Measurements from ENCODE around the gene CAMTA2. TPM values are rescaled to one million over a fixed set of nuclear protein-coding genes. Genes with fewer than 3 reads are reported as not detected.

CAMTA2 gene
- polyA plus RNA-seq, 1 donor from 2014 or later = 7.3 TPM

GRCh38 chr17:4949321-4950074, 38.0 kb downstream of the CAMTA2 start:
- no peaks in the 10 kb centered on the region for H3K9me2 ChIP-seq (ENCODE audit: insufficient read depth, low read length)
- no peaks in the 10 kb centered on the region for H3K9me3 ChIP-seq (ENCODE audit: low read length)
- peak overlapping the region; percentile 87 for H3K9ac ChIP-seq (ENCODE audit: low read length)
- peaks cover 5% of the 10 kb centered on the region for H3K79me2 ChIP-seq (replicated peaks; ENCODE audit: insufficient read depth, low read length)
- H3K4me3 ChIP-seq (ENCODE audit: low read length) = peak overlapping the region; percentile 99
- peak overlapping the region; percentile 60 for H2AFZ ChIP-seq (ENCODE audit: low read depth, low read length)
- no peaks in the 10 kb centered on the region for H3F3A ChIP-seq (ENCODE audit: insufficient read depth, low read length, poor library complexity, severe bottlenecking)
- TF ChIP-seq TAF1 (IDR thresholded peaks at IDR 0.05; ENCODE audit: low read depth) (no peak), REST (IDR thresholded peaks at IDR 0.05; ENCODE audit: borderline replicate concordance) (no peak), SMC3 (conservative IDR thresholded peaks at IDR 0.05; ENCODE audit: poor library complexity) (no peak), CTCF (IDR thresholded peaks at IDR 0.05; ENCODE audit: poor library complexity, severe bottlenecking) (no peak), POLR2AphosphoS5 (IDR thresholded peaks at IDR 0.05) (no peak), MXI1 (conservative IDR thresholded peaks at IDR 0.05; ENCODE audit: poor library complexity, severe bottlenecking) (no peak), EP300 (conservative IDR thresholded peaks at IDR 0.05; ENCODE audit: poor library complexity, severe bottlenecking) (no peak), EZH2 (IDR thresholded peaks at IDR 0.05; ENCODE audit: borderline replicate concordance, insufficient read depth, low read length, poor library complexity, severe bottlenecking) (no peak), RAD21 (conservative IDR thresholded peaks at IDR 0.05) (no peak)
- H4K20me1 ChIP-seq (ENCODE audit: insufficient read depth) = no peaks in the 10 kb centered on the region
- peak overlapping the region; percentile 70 for H3K4me2 ChIP-seq (ENCODE audit: low read length)
- H3K27me3 ChIP-seq (ENCODE audit: insufficient read depth, low read depth, low read length) = peaks cover 3% of the 10 kb centered on the region
- no peak overlapping the region for H3K27ac ChIP-seq (ENCODE audit: low read length)
- H3K36me3 ChIP-seq (ENCODE audit: insufficient read depth, low read length) = no peaks in the 10 kb centered on the region

GRCh38 chr17:4948931-4949320, 38.5 kb downstream of the CAMTA2 start:
- peak overlapping the region; percentile 87 for H3K9ac ChIP-seq (ENCODE audit: low read length)
- no peaks in the 10 kb centered on the region for H3K36me3 ChIP-seq (ENCODE audit: insufficient read depth, low read length)
- peaks cover 5% of the 10 kb centered on the region for H3K79me2 ChIP-seq (replicated peaks; ENCODE audit: insufficient read depth, low read length)
- TF ChIP-seq SMC3 (conservative IDR thresholded peaks at IDR 0.05; ENCODE audit: poor library complexity) = no peak
- no peak for TF ChIP-seq MXI1 (conservative IDR thresholded peaks at IDR 0.05; ENCODE audit: poor library complexity, severe bottlenecking)
- TF ChIP-seq CTCF (IDR thresholded peaks at IDR 0.05; ENCODE audit: poor library complexity, severe bottlenecking) = no peak
- no peak for TF ChIP-seq EZH2 (IDR thresholded peaks at IDR 0.05; ENCODE audit: borderline replicate concordance, insufficient read depth, low read length, poor library complexity, severe bottlenecking)
- TF ChIP-seq RAD21 (conservative IDR thresholded peaks at IDR 0.05) = no peak
- no peak for TF ChIP-seq EP300 (conservative IDR thresholded peaks at IDR 0.05; ENCODE audit: poor library complexity, severe bottlenecking)
- no peak for TF ChIP-seq POLR2AphosphoS5 (IDR thresholded peaks at IDR 0.05)
- no peak for TF ChIP-seq REST (IDR thresholded peaks at IDR 0.05; ENCODE audit: borderline replicate concordance)
- TF ChIP-seq TAF1 (IDR thresholded peaks at IDR 0.05; ENCODE audit: low read depth) = no peak
- no peaks in the 10 kb centered on the region for H3F3A ChIP-seq (ENCODE audit: insufficient read depth, low read length, poor library complexity, severe bottlenecking)
- peak overlapping the region; percentile 82 for H3K27ac ChIP-seq (ENCODE audit: low read length)
- no peaks in the 10 kb centered on the region for H3K9me2 ChIP-seq (ENCODE audit: insufficient read depth, low read length)
- H3K27me3 ChIP-seq (ENCODE audit: insufficient read depth, low read depth, low read length) = peaks cover 3% of the 10 kb centered on the region
- peak overlapping the region; percentile 60 for H2AFZ ChIP-seq (ENCODE audit: low read depth, low read length)
- H3K4me3 ChIP-seq (ENCODE audit: low read length) = peak overlapping the region; percentile 99
- no peaks in the 10 kb centered on the region for H4K20me1 ChIP-seq (ENCODE audit: insufficient read depth)
- peak overlapping the region; percentile 70 for H3K4me2 ChIP-seq (ENCODE audit: low read length)
- no peaks in the 10 kb centered on the region for H3K9me3 ChIP-seq (ENCODE audit: low read length)
